NOMO-1 treated with DMSO at 0.1 percent for 48 hours (cell line): Measurements from ENCODE around the gene NFKBIB.

Experiments used
- DNase-seq: peaks from one replicate; lab custom pipeline; 2025; ENCODE audit not compliant: unreplicated experiment; lab: John Stamatoyannopoulos, UW

The NFKBIB gene

GRCh38 chr19:38952395-38953165 lies 52.8 kb downstream of the NFKBIB start:
- DNase-seq = peak; percentile 67

DNA sequence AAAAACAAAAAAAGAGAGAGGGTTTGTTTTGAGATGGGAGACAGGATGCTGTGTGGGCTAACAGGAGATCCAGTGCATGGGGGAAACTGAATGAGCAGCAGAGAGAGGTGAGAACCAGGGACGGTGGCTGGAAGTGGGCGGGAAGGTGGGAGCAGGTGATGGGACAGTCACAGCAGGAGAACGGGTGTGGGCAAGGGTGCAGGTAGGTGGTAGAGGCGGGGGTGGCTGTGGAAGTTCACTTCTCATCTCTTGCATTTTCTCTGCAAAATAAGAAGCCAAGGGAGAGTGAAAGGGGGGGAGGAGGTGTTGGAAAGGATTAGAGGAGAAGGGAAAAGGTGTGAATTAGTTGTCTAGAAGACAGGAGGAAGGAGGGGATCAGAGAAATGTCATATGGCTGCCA lies 53.9 kb downstream of the NFKBIB start:
- no peak for DNase-seq

GRCh38 chr19:38956264-38956663 lies 56.5 kb downstream of the NFKBIB start:
- DNase-seq = no peak

- no peak for DNase-seq
Observed at GRCh38 chr19:38958301-38958700, 58.5 kb downstream of the NFKBIB start.
